Endothelial cell of umbilical vein (primary cell): ENCODE results near the gene ZNF462. TPM values are rescaled to one million over a fixed set of nuclear protein-coding genes. Genes with fewer than 3 reads are reported as not detected.

Experiments used
- BruUV-seq: library from RNA; stranded (reverse); fragments of 400-500 nt; replicated peaks from 2 replicates; lab custom pipeline; 2021; lab: Mats Ljungman, UMichigan
- CTCF ChIA-PET: fragments of 300-600, 350-600 bp; sonication (Branson Sonifier 250); formaldehyde crosslinking; loops from one replicate; lab custom pipeline; 2021; ENCODE audit warnings: antibody characterized with exemption, inconsistent platforms; lab: Charles Lee
- POLR2A ChIA-PET: fragments of 300-600, 350-600 bp; sonication (Branson Sonifier 250); formaldehyde crosslinking; loops from one replicate; lab custom pipeline; 2021; ENCODE audit warnings: antibody characterized with exemption, inconsistent platforms; lab: Charles Lee
- DNase-seq: peaks from one replicate; pipeline ENCODE4 v3.0.0-alpha.2; 2011; ENCODE audit warnings: low read depth, low spot score
- FAIRE-seq: peaks from 2 replicates; lab custom pipeline; 2011; peaks lifted over from hg19 to GRCh38; lab: Jason Lieb, UNC
- H2AFZ ChIP-seq: 2 replicates; pipeline ENCODE4 v1.6.0; 2012; ENCODE audit warnings: low read depth, low read length, control low read depth, inconsistent platforms
- H3K27ac ChIP-seq: 2 replicates; pipeline ENCODE4 v1.5.1; 2011; ENCODE audit warnings: low read depth, mild to moderate bottlenecking, control low read depth, low read length, moderate library complexity; ENCODE audit not compliant: insufficient read depth
- H3K27me3 ChIP-seq, 2 experiments: 2 replicates each; pipeline versions ENCODE4 v1.6.0 to v1.6.1; 2011; ENCODE audit warnings: low read length in 2 of 2, mixed read lengths in 1 of 2; ENCODE audit not compliant: control insufficient read depth in 2 of 2, insufficient read depth in 2 of 2
- H3K36me3 ChIP-seq, 2 experiments: 2 replicates in 1 of 2; 3 replicates in 1 of 2; pipeline ENCODE4 v1.5.1; 2011; ENCODE audit warnings: low read length in 2 of 2, mild to moderate bottlenecking in 1 of 2, moderate library complexity in 1 of 2; ENCODE audit not compliant: control insufficient read depth in 2 of 2, insufficient read depth in 2 of 2; ENCODE audit errors: extremely low read depth in 1 of 2
- H3K4me1 ChIP-seq: 3 replicates; pipeline ENCODE4 v1.5.1; 2011; ENCODE audit warnings: mild to moderate bottlenecking, low read length; ENCODE audit not compliant: control insufficient read depth, insufficient read depth; ENCODE audit errors: extremely low read depth
- H3K4me2 ChIP-seq: 2 replicates; pipeline ENCODE4 v1.6.1; 2011; ENCODE audit warnings: low read length, control low read depth, mixed read lengths; ENCODE audit not compliant: insufficient read depth
- H3K4me3 ChIP-seq, 3 experiments: fragments of 200-600 bp in 1 of 3; sonication (generic), shearing (Covaris generic) in 1 of 3; replicated peaks in 1 of 3; 2 replicates each; pipeline ENCODE4 v1.5.1; 2011 to 2016; ENCODE audit warnings: control low read depth in 3 of 3, low read length in 3 of 3, mild to moderate bottlenecking in 2 of 3, inconsistent platforms in 1 of 3, low read depth in 1 of 3, moderate library complexity in 1 of 3; ENCODE audit not compliant: insufficient read depth in 1 of 3
- H3K79me2 ChIP-seq: 2 replicates; pipeline ENCODE4 v1.6.0; 2012; ENCODE audit warnings: low read length, inconsistent platforms; ENCODE audit not compliant: control insufficient read depth, insufficient read depth
- H3K9ac ChIP-seq: replicated peaks from 2 replicates; pipeline ENCODE3; 2011; ENCODE audit warnings: low read length, control low read depth; ENCODE audit not compliant: insufficient read depth; ENCODE audit errors: extremely low read depth
- H3K9me1 ChIP-seq: replicated peaks from 3 replicates; pipeline ENCODE4 v1.6.0; 2011; ENCODE audit warnings: mild to moderate bottlenecking, low read length; ENCODE audit not compliant: control insufficient read depth, insufficient read depth; ENCODE audit errors: extremely low read depth
- H3K9me3 ChIP-seq: replicated peaks from 2 replicates; pipeline ENCODE4 v1.5.1; 2012; ENCODE audit warnings: low read length, inconsistent platforms; ENCODE audit not compliant: control insufficient read depth, insufficient read depth
- H4K20me1 ChIP-seq: replicated peaks from 2 replicates; pipeline ENCODE3; 2011; ENCODE audit warnings: mild to moderate bottlenecking, low read length; ENCODE audit not compliant: control insufficient read depth, insufficient read depth; ENCODE audit errors: extremely low read depth
- EZH2 ChIP-seq: IDR thresholded peaks from 2 replicates; pipeline ENCODE4 v1.6.1; 2012; ENCODE audit warnings: borderline replicate concordance, low read depth, mild to moderate bottlenecking, moderate library complexity, low read length, inconsistent platforms; ENCODE audit not compliant: severe bottlenecking
- FOS ChIP-seq: IDR thresholded peaks from 2 replicates; pipeline ENCODE4 v1.6.1; 2011; ENCODE audit warnings: mild to moderate bottlenecking, low read length, moderate library complexity, borderline replicate concordance; ENCODE audit not compliant: insufficient read depth
- GATA2 ChIP-seq: IDR thresholded peaks from 2 replicates; pipeline ENCODE4 v1.7.0; 2011; ENCODE audit warnings: low read depth, mild to moderate bottlenecking, moderate library complexity, mixed read lengths, low read length; ENCODE audit not compliant: insufficient read length, insufficient read depth
- JUN ChIP-seq: IDR thresholded peaks from 2 replicates; pipeline ENCODE4 v1.6.1; 2011; ENCODE audit warnings: borderline replicate concordance, low read depth; ENCODE audit not compliant: insufficient read length, insufficient read depth
- MYC ChIP-seq: IDR thresholded peaks from one replicate; pipeline ENCODE4 v1.6.1; 2011; ENCODE audit warnings: mild to moderate bottlenecking, low read depth, low read length
- POLR2A ChIP-seq: IDR thresholded peaks from 2 replicates; pipeline ENCODE4 v1.6.1; 2012; ENCODE audit warnings: low read depth, mild to moderate bottlenecking, control low read depth, low read length
- POLR2AphosphoS5 ChIP-seq: IDR thresholded peaks from 2 replicates; pipeline ENCODE4 v1.6.1; 2012; ENCODE audit warnings: low read depth, mild to moderate bottlenecking, control low read depth, low read length, moderate library complexity; ENCODE audit not compliant: insufficient read depth
- dilution Hi-C: fragments of 300-500 bp; cut with MboI; formaldehyde crosslinking; loops from one replicate; pipeline ENCODE4 v1.15.0; 2019; ENCODE audit warnings: low sequenced_read_pairs; ENCODE audit not compliant: extremely low pct_ligation_motif_present
- intact Hi-C: fragments of 100-400 bp; cut with micrococcal nuclease; formaldehyde crosslinking; loops from one replicate; pipeline ENCODE4 v1.10.0; 2022
- polyA plus RNA-seq, 4 experiments: library from polyadenylated mRNA; depleted of rRNA in 3 of 4; stranded (reverse) in 3 of 4; unstranded in 1 of 4; fragments of >200 nt; gene quantifications; 2 replicates each; pipeline versions ENCODE4 v1.2.1 to v1.2.3, GENCODE V29; 2011 to 2012; ENCODE audit warnings: missing spikeins in 1 of 4
- small RNA-seq: library from RNA; depleted of rRNA; stranded (forward); fragments of <200 nt; gene quantifications from one replicate; pipeline ENCODE3, GENCODE V24; 2012; ENCODE audit warnings: low replicate concordance, low read depth; ENCODE audit not compliant: insufficient read depth, insufficient read length
- total RNA-seq: library from RNA; stranded (reverse); gene quantifications from 2 replicates; pipeline ENCODE4 v1.2.3, GENCODE V29; 2021
- TF ChIP-seq, protein P1 (sequence below), 2 donors: IDR thresholded peaks; 1 replicate in 1 of 2; 2 replicates in 1 of 2; pipeline ENCODE4 v1.5.1; 2011; ENCODE audit warnings: low read length in 2 of 2, mild to moderate bottlenecking in 2 of 2, moderate library complexity in 2 of 2, control low read depth in 1 of 2, inconsistent platforms in 1 of 2, low read depth in 1 of 2; ENCODE audit not compliant: insufficient read depth in 1 of 2; ENCODE audit errors: extremely low read depth in 1 of 2
- TF ChIP-seq, protein P2 (sequence below): IDR thresholded peaks from 2 replicates; pipeline ENCODE4 v1.6.1; 2011; ENCODE audit not compliant: insufficient read depth, insufficient read length

ZNF462 gene
- total and polyA plus RNA-seq, 2 donors (not counting 3 experiments of a cell fraction or from before 2014, with no cell fraction given): 6.2 to 24.7 TPM

GRCh38 chr9:107060062-107060461 is 197.1 kb downstream of the ZNF462 start:
- H3K36me3 ChIP-seq: no peaks in the 10 kb centered on the region
- H4K20me1 ChIP-seq: no peaks in the 10 kb centered on the region
- no peak overlapping the region for H3K4me3 ChIP-seq
- DNase-seq: no peak
- ChIA-PET CTCF (no interaction called here), POLR2A (no interaction called here)
- dilution Hi-C loops (no loop called here), intact Hi-C loops (no loop called here)
- FAIRE-seq: no peak
- no peaks in the 10 kb centered on the region for H3K27me3 ChIP-seq
- no peak overlapping the region for H3K27ac ChIP-seq
- no peaks in the 10 kb centered on the region for H3K4me1 ChIP-seq
- H3K79me2 ChIP-seq: no peaks in the 10 kb centered on the region
- TF ChIP-seq EZH2 (no peak), MYC (no peak), POLR2A (no peak), POLR2AphosphoS5 (no peak), GATA2 (no peak), JUN (no peak), FOS (no peak)
- TF ChIP-seq, protein P1, sequence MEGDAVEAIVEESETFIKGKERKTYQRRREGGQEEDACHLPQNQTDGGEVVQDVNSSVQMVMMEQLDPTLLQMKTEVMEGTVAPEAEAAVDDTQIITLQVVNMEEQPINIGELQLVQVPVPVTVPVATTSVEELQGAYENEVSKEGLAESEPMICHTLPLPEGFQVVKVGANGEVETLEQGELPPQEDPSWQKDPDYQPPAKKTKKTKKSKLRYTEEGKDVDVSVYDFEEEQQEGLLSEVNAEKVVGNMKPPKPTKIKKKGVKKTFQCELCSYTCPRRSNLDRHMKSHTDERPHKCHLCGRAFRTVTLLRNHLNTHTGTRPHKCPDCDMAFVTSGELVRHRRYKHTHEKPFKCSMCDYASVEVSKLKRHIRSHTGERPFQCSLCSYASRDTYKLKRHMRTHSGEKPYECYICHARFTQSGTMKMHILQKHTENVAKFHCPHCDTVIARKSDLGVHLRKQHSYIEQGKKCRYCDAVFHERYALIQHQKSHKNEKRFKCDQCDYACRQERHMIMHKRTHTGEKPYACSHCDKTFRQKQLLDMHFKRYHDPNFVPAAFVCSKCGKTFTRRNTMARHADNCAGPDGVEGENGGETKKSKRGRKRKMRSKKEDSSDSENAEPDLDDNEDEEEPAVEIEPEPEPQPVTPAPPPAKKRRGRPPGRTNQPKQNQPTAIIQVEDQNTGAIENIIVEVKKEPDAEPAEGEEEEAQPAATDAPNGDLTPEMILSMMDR (IDR thresholded peaks at IDR 0.05; ENCODE audit: extremely low read depth in 1 of 2, insufficient read depth in 1 of 2, low read depth in 1 of 2, low read length in 2 of 2): no peak
- TF ChIP-seq, protein P2, sequence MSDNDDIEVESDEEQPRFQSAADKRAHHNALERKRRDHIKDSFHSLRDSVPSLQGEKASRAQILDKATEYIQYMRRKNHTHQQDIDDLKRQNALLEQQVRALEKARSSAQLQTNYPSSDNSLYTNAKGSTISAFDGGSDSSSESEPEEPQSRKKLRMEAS: no peak
- H3K9me1 ChIP-seq: no peaks in the 10 kb centered on the region
- BruUV-seq: no TSS peak
- no peak overlapping the region for H2AFZ ChIP-seq
- no peaks in the 10 kb centered on the region for H3K9me3 ChIP-seq
- no peak overlapping the region for H3K9ac ChIP-seq
- no peak overlapping the region for H3K4me2 ChIP-seq

Small RNA genes lying within 50 kb of the gene (small RNA-seq; reads per million reads assigned to genes)
- gene RNA5SP292: not detected
